ENCODE measurements around the gene DTNBP1. TPM values are rescaled to one million over a fixed set of nuclear protein-coding genes. Genes with fewer than 3 reads are reported as not detected.
A peak's percentile ranks its signal among the peaks of the same experiment; 100 is the strongest.

DTNBP1 gene
- total and polyA plus RNA-seq, 2 of the 8 experiments (the other 6 are each of a cell fraction or from before 2014, with no cell fraction given) = 13.5 to 22.1 TPM

GRCh38 chr6:15562977-15563376 is 99.9 kb downstream of the DTNBP1 start:
- WGBS, 2 experiments (ENCODE audit: extremely low coverage in 1 of 2, insufficient coverage in 1 of 2, insufficient read length in 1 of 2, insufficient replicate concordance in 2 of 2, low coverage in 1 of 2, low lambda C conversion rate in 2 of 2, missing lambda C conversion rate in 1 of 2) = 92% methylated on average over 1 of the region's 1 CpG; no CpG with 5 or more reads in 1 of the 2 experiments

More at GRCh38 chr6:15562977-15563376, 99.9 kb downstream of the DTNBP1 start:
- Histone ChIP-seq H4K8ac (ENCODE audit: extremely low read depth, insufficient read depth, low read length) (no peak overlapping the region), H3K4me1 (replicated peaks in 1 of 4; ENCODE audit: control insufficient read depth in 3 of 4, insufficient read depth in 4 of 4, low read length in 3 of 4) (no peaks in the 10 kb centered on the region), H2BK20ac (ENCODE audit: low read length) (no peak overlapping the region), H2AFZ (ENCODE audit: low read length) (no peak overlapping the region), H3K36me3 (ENCODE audit: control insufficient read depth in 2 of 4, insufficient read depth in 4 of 4, low read length in 3 of 4) (no peaks in the 10 kb centered on the region), H3K18ac (ENCODE audit: extremely low read depth, low read length) (no peak overlapping the region), H2BK120ac (replicated peaks; ENCODE audit: low read depth, low read length) (no peak overlapping the region), H3K27ac (ENCODE audit: low read depth, low read length) (no peak overlapping the region), H4K5ac (ENCODE audit: insufficient read length, low read depth, low read length) (no peak overlapping the region), H3K23me2 (ENCODE audit: low read depth, low read length) (no peaks in the 10 kb centered on the region), H3K4me2 (ENCODE audit: insufficient read depth in 1 of 2, low read depth in 2 of 2, low read length in 2 of 2) (no peak overlapping the region), H3K23ac (ENCODE audit: insufficient read length) (no peak overlapping the region), H2AK5ac (ENCODE audit: low read depth, low read length) (no peak overlapping the region), H3K4ac (replicated peaks; ENCODE audit: insufficient read length, low read depth, low read length) (no peak overlapping the region), H4K20me1 (replicated peaks in 1 of 2; ENCODE audit: control insufficient read depth in 1 of 2, insufficient read depth in 2 of 2, low read length in 2 of 2) (peaks cover 0 to 2% of the 10 kb centered on the region in 2 experiments), H3K79me2 (ENCODE audit: control insufficient read depth in 1 of 2, insufficient read depth in 2 of 2, low read length in 2 of 2) (no peaks in the 10 kb centered on the region), H3K56ac (replicated peaks; ENCODE audit: insufficient read length, low read depth, low read length) (no peak overlapping the region), H3K14ac (ENCODE audit: insufficient read length) (no peak overlapping the region), H3K4me3 (ENCODE audit: extremely low read depth in 1 of 4, insufficient read depth in 2 of 4, low read depth in 3 of 4, low read length in 4 of 4) (no peak overlapping the region), H2BK15ac (ENCODE audit: low read length) (0 out of 2 replicates have a peak overlapping the region, but pooled peaks have one; percentile 1), H3K79me1 (ENCODE audit: low read depth, low read length) (no peaks in the 10 kb centered on the region), H3K9me3 (ENCODE audit: insufficient read depth in 2 of 2, low read depth in 1 of 2, low read length in 1 of 2) (no peaks in the 10 kb centered on the region), H4K91ac (replicated peaks; ENCODE audit: insufficient read length, low read length) (no peak overlapping the region), H2BK5ac (ENCODE audit: low read depth, low read length) (no peak overlapping the region), H2BK12ac (ENCODE audit: low read depth, low read length) (no peak overlapping the region), H3K27me3 (replicated peaks in 1 of 4; ENCODE audit: control insufficient read depth in 3 of 4, extremely low read depth in 1 of 4, insufficient read depth in 3 of 4, low read length in 3 of 4) (no peaks in the 10 kb centered on the region), H3K9ac (replicated peaks in 1 of 4; ENCODE audit: extremely low read depth in 1 of 4, low read depth in 3 of 4, low read length in 3 of 4) (no peak overlapping the region)
- no peak for DNase-seq (ENCODE audit: low read depth in 1 of 2, low spot score in 2 of 2)
- TF ChIP-seq NRF1 (IDR thresholded peaks at IDR 0.05; ENCODE audit: low read depth, low read length) (no peak), BRCA1 (IDR thresholded peaks at IDR 0.05; ENCODE audit: low read depth, low read length) (no peak), CHD2 (IDR thresholded peaks at IDR 0.05; ENCODE audit: low read length) (no peak), HDAC2 (IDR thresholded peaks at IDR 0.05; ENCODE audit: borderline replicate concordance in 1 of 2, low read depth in 2 of 2, low read length in 2 of 2) (no peak), NANOG (IDR thresholded peaks at IDR 0.05; ENCODE audit: insufficient read depth, low read depth, low read length, poor library complexity, severe bottlenecking) (no peak), RXRA (IDR thresholded peaks at IDR 0.05; ENCODE audit: insufficient read depth, low read depth, low read length) (no peak), POLR2A (IDR thresholded peaks at IDR 0.05; ENCODE audit: control extremely low read depth in 1 of 2, low read depth in 2 of 2, low read length in 2 of 2) (no peak), KDM5A (IDR thresholded peaks at IDR 0.05; ENCODE audit: low read length) (no peak), SIX5 (IDR thresholded peaks at IDR 0.05; ENCODE audit: low read depth, low read length) (no peak), SIN3A (conservative IDR thresholded peaks at IDR 0.05 in 1 of 2, IDR thresholded peaks at IDR 0.05 in 1 of 2; ENCODE audit: low read depth in 1 of 2, low read length in 2 of 2) (no peak)
- ChIA-PET POLR2A (ENCODE audit: partially characterized antibody) (no interaction called here), CTCF (ENCODE audit: partially characterized antibody) (interaction anchor here (1.0 kb wide), 1 partner anchor 1801 kb away, joined by 3 read pairs; no protein-coding TSS in a partner anchor)
- no peak for FAIRE-seq
